Duodenal mucosa (tissue), 2 donors: ENCODE measurements around the gene GAS7.
A peak's percentile ranks its signal among the peaks of the same experiment; 100 is the strongest.

ENCODE experiments used
- H3K27ac ChIP-seq: one replicate; pipeline ENCODE4 v1.7.0; 2013; ENCODE audit warnings: low read depth, low read length
- H3K27me3 ChIP-seq, 2 donors: one replicate each; pipeline ENCODE4 v1.7.0; 2013; ENCODE audit warnings: low read length in 2 of 2, control low read depth in 1 of 2; ENCODE audit not compliant: insufficient read depth in 2 of 2, control insufficient read depth in 1 of 2
- H3K36me3 ChIP-seq, 2 donors: one replicate each; pipeline ENCODE4 v1.7.0; 2013; ENCODE audit warnings: low read length in 2 of 2, control low read depth in 1 of 2; ENCODE audit not compliant: insufficient read depth in 2 of 2, control insufficient read depth in 1 of 2
- H3K4me1 ChIP-seq, 2 donors: one replicate each; pipeline ENCODE4 v1.7.0; 2013; ENCODE audit warnings: low read length in 2 of 2, control low read depth in 1 of 2; ENCODE audit not compliant: insufficient read depth in 2 of 2, control insufficient read depth in 1 of 2
- H3K4me3 ChIP-seq, 2 donors: one replicate each; pipeline ENCODE4 v1.7.0; 2013; ENCODE audit warnings: low read length in 2 of 2, low read depth in 1 of 2
- H3K9ac ChIP-seq, 2 donors: one replicate each; pipeline ENCODE4 v1.7.0; 2013; ENCODE audit warnings: low read length in 2 of 2, low read depth in 1 of 2
- H3K9me3 ChIP-seq, 2 donors: one replicate each; pipeline ENCODE4 v1.7.0; 2013; ENCODE audit warnings: low read length in 2 of 2, control low read depth in 1 of 2; ENCODE audit not compliant: control insufficient read depth in 1 of 2

Gene GAS7

GRCh38 chr17:10125531-10126275, 72.7 kb downstream of the GAS7 start:
- H3K27ac ChIP-seq = no peak overlapping the region
- no peaks in the 10 kb centered on the region for H3K27me3 ChIP-seq
- peaks cover 12 to 16% of the 10 kb centered on the region in 2 donors for H3K4me1 ChIP-seq
- no peaks in the 10 kb centered on the region for H3K9me3 ChIP-seq
- no peaks in the 10 kb centered on the region for H3K36me3 ChIP-seq
- no peak overlapping the region for H3K4me3 ChIP-seq
- H3K9ac ChIP-seq = no peak overlapping the region

DNA sequence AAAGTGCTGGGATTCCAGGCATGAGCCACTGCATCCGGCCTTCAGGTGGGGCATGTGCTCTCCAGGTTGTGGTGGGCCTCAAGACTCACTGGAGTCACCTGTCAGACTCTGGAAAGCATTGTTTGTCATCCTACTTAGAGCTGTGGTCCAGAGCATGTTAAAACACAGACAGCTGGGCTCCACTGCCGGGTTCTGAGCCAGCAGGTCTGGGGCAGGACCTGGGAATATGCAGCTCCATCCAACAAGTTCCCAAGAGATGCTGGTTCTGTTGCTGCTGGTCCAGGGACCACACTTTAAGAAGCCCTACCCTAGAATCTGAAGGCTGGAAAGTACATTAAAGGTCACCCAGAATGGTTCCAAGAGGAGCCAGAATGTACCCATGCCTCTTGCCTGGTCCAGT, 75.3 kb downstream of the GAS7 start:
- Histone ChIP-seq H3K36me3 (no peaks in the 10 kb centered on the region), H3K9ac (no peak overlapping the region), H3K9me3 (no peaks in the 10 kb centered on the region), H3K27ac (no peak overlapping the region), H3K4me1 (peaks cover 30 to 38% of the 10 kb centered on the region in 2 donors), H3K27me3 (no peaks in the 10 kb centered on the region), H3K4me3 (no peak overlapping the region)

- Histone ChIP-seq H3K9me3 (no peaks in the 10 kb centered on the region), H3K9ac (no peak overlapping the region), H3K27me3 (no peaks in the 10 kb centered on the region), H3K27ac (no peak overlapping the region), H3K4me3 (no peak overlapping the region), H3K36me3 (no peaks in the 10 kb centered on the region), H3K4me1 (peaks cover 29 to 35% of the 10 kb centered on the region in 2 donors)
Observed at GRCh38 chr17:10121971-10122707, 76.3 kb downstream of the GAS7 start.

- Histone ChIP-seq H3K27ac (no peak overlapping the region), H3K9me3 (no peaks in the 10 kb centered on the region), H3K4me1 (peaks cover 20 to 32% of the 10 kb centered on the region in 2 donors)
Observed at GRCh38 chr17:10120749-10121148, 77.7 kb downstream of the GAS7 start.

DNA sequence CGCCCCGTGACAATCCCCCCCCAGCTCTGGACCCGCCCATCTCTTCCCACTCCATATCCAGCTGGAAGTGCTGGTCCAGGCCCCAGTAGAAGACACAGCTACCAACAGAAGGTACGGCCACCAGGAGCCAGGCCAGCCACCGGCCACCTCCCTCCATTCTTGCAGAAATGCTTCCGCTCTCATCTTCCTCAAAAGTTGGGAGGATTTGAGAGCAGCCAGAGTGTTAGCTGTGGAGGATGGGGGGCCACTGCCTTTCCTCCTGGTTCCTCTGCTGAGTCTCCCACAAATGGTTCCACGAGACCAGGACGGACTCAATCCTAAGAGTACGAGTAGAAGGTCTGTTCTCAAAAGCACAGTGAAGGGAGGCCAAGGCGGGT, 78.3 kb downstream of the GAS7 start:
- Histone ChIP-seq H3K4me1 (peaks cover 27 to 38% of the 10 kb centered on the region in 2 donors), H3K4me3 (no peak overlapping the region), H3K27me3 (no peaks in the 10 kb centered on the region), H3K9me3 (no peaks in the 10 kb centered on the region), H3K36me3 (no peaks in the 10 kb centered on the region), H3K9ac (no peak overlapping the region), H3K27ac (no peak overlapping the region)

More at GRCh38 chr17:10120749-10121148, 77.7 kb downstream of the GAS7 start:
- Histone ChIP-seq H3K4me3 (no peak overlapping the region), H3K27me3 (no peaks in the 10 kb centered on the region), H3K36me3 (no peaks in the 10 kb centered on the region), H3K9ac (no peak overlapping the region)

GRCh38 chr17:10119203-10120108, 79.0 kb downstream of the GAS7 start:
- no peak overlapping the region for H3K4me3 ChIP-seq
- H3K27me3 ChIP-seq = no peaks in the 10 kb centered on the region
- H3K4me1 ChIP-seq = peaks cover 31 to 43% of the 10 kb centered on the region in 2 donors
- H3K9me3 ChIP-seq = no peaks in the 10 kb centered on the region
- peak overlapping the region in 1 of 2 donors; percentile 32 for H3K9ac ChIP-seq
- H3K27ac ChIP-seq = no peak overlapping the region
- H3K36me3 ChIP-seq = no peaks in the 10 kb centered on the region

GRCh38 chr17:10118788-10119130, 79.6 kb downstream of the GAS7 start:
- Histone ChIP-seq H3K9me3 (no peaks in the 10 kb centered on the region), H3K27me3 (no peaks in the 10 kb centered on the region), H3K4me3 (no peak overlapping the region), H3K9ac (no peak overlapping the region), H3K27ac (no peak overlapping the region), H3K36me3 (no peaks in the 10 kb centered on the region), H3K4me1 (peaks cover 35 to 43% of the 10 kb centered on the region in 2 donors)

DNA sequence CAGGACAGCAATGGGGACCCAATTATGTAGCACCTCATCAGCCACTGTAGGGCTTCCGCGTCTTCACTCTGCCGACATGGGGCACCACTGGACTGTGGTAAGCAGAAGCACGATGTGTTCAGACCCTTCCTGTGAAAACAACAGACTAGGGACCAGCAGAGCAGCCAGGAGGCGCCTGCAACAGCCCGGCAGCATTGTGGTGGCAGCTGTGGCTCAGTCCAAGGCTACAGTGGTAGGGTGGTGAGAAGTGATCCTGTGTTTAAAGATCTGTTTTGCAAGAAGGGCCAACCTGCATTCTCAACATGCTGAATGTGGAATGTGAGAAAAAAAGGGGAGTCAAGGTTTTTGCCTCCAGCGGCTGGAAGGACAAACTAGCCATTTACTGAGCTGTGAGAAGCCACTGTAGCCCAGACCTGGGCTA, 80.8 kb downstream of the GAS7 start:
- Histone ChIP-seq H3K9me3 (no peaks in the 10 kb centered on the region), H3K36me3 (no peaks in the 10 kb centered on the region), H3K27ac (no peak overlapping the region), H3K4me3 (no peak overlapping the region), H3K9ac (no peak overlapping the region), H3K27me3 (no peaks in the 10 kb centered on the region), H3K4me1 (peaks cover 35 to 43% of the 10 kb centered on the region in 2 donors)

- no peaks in the 10 kb centered on the region for H3K27me3 ChIP-seq
- no peaks in the 10 kb centered on the region for H3K36me3 ChIP-seq
- no peak overlapping the region for H3K9ac ChIP-seq
- no peak overlapping the region for H3K4me3 ChIP-seq
- no peaks in the 10 kb centered on the region for H3K9me3 ChIP-seq
- H3K4me1 ChIP-seq = peaks cover 35 to 42% of the 10 kb centered on the region in 2 donors
- no peak overlapping the region for H3K27ac ChIP-seq
Observed at GRCh38 chr17:10116753-10117420, 81.5 kb downstream of the GAS7 start.
